ENCODE results near the gene CAVIN2.

GRCh38 chr2:191851158-191851557 lies 4.3 kb upstream of the CAVIN2 start:
- TF ChIP-seq CTCF (IDR thresholded peaks at IDR 0.05) (no peak), POLR2A (IDR thresholded peaks at IDR 0.05) (no peak), EP300 (IDR thresholded peaks at IDR 0.05) (no peak)
